ENCODE measurements around the gene CNTNAP2.

DNA sequence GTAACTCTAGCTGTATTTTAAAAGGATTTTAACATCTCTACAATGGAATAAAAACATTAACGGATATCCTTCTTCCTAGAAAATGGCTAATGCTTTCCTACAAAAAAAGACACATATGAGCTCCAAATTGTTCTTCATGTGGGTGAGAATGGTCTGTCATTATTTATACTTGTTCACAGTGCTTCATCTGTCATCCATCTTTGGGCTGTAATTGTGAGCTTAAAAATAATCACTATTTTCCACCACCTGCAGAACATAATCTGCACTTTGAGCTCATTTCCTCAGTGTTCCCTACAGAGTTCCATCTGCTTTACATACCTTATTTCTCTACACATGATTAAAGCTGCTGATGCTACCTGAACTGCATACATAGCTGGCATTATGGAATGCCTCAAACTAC, 1494.8 kb downstream of the CNTNAP2 start:
- no peak for TF ChIP-seq POLR2A (IDR thresholded peaks at IDR 0.05)
- TF ChIP-seq, protein P1, sequence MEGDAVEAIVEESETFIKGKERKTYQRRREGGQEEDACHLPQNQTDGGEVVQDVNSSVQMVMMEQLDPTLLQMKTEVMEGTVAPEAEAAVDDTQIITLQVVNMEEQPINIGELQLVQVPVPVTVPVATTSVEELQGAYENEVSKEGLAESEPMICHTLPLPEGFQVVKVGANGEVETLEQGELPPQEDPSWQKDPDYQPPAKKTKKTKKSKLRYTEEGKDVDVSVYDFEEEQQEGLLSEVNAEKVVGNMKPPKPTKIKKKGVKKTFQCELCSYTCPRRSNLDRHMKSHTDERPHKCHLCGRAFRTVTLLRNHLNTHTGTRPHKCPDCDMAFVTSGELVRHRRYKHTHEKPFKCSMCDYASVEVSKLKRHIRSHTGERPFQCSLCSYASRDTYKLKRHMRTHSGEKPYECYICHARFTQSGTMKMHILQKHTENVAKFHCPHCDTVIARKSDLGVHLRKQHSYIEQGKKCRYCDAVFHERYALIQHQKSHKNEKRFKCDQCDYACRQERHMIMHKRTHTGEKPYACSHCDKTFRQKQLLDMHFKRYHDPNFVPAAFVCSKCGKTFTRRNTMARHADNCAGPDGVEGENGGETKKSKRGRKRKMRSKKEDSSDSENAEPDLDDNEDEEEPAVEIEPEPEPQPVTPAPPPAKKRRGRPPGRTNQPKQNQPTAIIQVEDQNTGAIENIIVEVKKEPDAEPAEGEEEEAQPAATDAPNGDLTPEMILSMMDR (IDR thresholded peaks at IDR 0.05) = no peak

Measured in heart left ventricle (tissue), 13 donors.